HG02610 (cell line): Measurements from ENCODE around the gene DENND1A.
A peak's percentile ranks its signal among the peaks of the same experiment; 100 is the strongest.

Experiments used
- ATAC-seq: cut with Tn5 transposase; IDR thresholded peaks from one replicate; pipeline ENCODE4 v1.9.1; 2021; ENCODE audit warnings: mild to moderate bottlenecking, moderate library complexity; ENCODE audit not compliant: unreplicated experiment

Gene DENND1A

DNA sequence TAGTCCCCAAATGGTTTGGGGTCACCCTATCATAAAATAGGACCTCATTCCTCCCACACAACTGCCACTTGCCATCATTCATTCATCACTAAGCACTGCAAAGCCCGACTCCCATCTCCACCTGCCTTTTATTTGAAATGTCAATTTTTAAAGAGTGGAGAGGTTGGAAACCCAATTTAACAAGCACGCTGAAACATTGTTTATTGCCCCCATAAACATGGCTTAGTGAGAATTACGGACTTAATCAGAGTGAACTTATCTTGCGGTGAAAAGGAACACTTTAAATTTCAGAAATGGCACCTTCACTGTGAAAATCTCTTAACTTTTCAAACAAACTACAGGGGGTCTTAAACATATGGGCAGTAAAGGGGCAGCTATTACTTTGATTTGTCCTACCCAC lies 332.9 kb downstream of the DENND1A start:
- ATAC-seq = no peak

DNA sequence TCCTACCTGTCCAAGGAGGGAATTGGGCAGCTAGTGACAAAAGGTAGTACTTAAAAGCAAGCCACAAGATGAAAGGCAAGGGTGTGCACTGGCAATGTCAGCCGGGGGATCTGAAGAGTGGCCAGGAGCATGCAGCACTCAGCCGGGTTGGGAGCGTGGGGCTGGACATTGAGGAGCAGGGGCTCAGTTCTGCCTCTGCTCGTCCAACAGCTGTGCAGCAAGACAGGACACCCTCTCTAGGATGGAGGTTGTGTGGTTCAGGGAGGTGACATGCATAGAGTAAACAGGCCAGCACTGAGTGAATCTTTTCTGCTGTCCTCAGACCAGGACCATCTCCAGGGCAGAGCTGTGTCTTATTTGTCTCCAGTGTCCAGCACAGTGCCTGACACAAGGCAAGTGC lies 338.6 kb downstream of the DENND1A start:
- ATAC-seq = no peak

DNA sequence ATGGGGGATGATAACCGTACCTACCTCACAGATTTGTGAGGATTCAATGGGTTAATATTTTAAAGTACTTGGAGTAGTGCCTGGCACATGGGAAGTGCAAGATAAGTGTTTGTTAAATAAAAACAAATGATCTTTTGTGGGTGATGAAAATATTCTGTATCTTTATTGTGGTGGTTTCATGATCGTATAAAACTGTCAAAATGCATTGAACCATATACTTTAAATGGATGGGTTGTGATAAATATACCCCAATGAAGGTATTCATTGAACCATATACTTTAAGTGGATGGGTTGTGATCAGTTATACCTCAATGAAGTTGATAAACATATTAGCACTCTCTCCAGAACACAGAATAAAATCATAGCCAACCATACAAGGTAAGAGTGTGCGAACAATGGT lies 339.4 kb downstream of the DENND1A start:
- no peak for ATAC-seq

DNA sequence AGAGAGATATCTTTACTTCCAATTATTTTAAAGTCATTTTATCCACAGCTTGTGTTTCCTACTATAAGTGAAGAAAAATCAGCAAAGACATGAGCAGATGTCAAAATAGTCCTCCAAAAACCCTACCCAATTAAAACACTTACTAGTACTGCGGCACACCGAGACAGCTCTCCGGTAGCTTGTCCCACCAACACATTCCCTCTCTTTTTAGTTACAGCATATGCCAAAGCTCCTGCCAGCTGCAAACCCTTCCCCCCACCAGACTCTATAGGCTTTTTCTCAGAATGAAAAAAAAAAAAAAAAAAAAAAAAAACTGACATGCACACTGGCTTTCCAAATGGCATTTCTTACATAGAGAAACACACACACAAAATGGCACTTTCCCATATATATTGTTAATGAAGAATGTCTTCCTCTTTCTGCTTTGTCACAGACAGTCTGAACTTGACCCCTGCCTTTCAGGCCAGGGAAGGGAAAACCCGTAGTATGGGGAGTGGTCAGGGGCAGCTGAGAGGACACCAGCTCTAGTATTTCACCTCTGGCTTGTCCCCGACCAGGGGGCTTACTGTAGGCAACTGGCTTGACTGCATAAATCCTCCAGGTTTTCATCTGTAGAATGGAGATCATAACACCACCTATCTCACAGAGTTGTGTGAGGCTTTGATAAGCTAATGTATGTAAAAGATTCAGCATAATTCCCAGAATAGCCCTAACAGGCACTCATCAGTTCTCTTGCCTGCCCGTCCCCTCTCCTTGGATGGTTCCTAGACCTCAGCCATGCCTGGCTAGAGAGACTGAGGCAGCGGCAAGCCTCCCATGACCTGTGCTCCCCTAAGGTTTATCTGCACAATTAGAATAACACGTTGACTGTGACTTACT lies 340.3 kb downstream of the DENND1A start:
- ATAC-seq = no peak

DNA sequence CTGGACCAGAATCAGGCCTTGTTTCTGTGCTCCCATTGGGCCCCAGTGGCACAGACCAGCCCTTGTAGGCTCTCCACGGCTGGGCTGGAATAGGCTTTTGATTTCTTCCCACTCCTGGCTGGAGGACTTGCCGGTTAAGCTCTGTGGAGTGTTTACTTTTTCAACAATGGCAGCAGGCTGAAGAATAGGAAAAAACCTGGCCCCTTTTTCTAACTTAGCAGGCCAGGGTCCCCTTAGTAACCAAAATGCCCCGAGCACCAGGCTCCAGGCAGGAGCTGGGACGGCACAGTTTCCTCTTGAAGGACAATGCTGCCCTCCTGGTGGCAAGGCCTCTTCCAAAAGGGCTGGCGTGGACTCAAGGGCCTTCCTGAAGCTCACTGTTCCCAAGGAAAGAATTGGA lies 343.7 kb downstream of the DENND1A start:
- no peak for ATAC-seq

DNA sequence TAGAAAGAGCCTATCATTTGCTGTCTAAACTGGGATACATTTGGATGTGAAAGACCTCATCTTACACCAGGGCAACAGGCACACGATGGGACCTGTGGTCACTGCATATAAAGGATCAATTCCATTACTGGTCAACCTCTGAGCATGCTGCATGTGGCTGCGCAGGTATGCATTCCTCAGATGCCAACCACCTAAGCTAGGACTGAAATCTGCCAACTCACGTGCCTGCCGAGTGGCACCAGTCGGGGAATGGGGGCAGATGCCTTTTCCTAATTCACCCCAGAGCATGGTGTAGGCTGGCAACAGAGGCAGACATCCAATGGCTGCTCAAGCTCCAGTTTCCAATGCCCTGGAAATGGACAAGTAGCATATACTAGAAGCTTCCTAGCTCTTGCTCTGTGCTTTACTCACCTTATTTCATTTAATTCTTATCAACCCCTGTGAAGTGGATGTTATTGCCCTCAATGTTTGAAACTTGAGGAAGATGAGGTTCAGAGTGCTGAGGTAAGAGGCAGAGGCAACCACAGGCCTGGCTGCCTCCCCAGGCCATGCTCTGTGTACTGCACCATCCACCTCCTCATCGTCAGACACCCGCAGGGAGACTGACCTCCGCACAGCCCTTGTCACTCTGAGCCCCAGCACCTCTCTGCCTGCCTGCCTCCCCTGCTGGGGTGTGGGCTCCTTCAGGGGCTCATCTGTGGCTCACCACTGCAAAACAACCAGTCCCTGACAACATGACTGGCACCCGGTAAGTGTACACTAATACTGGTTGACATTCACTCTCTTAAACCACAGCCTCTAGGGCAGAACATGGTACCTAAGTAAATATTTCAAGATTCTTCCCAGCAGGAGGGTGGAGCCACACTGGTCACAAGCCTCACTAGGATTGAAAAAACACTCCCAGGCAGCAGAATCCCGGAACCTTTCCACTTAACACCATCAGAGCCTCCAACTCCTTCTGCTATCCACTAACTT lies 345.4 kb downstream of the DENND1A start:
- no peak for ATAC-seq

DNA sequence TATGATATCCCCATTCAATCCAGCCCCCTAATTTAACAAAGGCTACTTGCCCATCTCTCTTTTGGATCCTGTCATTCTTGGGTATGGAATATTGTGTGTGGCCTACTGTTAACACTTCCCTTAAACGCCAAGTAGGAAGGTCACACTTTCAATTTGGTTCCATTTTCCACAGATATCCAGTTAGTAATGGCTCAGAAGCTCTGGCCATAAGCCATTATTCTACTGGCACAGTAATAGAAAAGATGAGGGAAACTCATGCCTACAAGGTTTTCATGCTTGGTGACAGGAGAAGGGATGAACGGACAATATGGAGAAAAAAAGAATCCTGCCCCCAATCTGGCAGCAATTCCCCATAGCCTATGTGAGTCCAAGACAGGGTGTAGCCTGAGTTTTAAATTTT lies 346.3 kb downstream of the DENND1A start:
- ATAC-seq = no peak

DNA sequence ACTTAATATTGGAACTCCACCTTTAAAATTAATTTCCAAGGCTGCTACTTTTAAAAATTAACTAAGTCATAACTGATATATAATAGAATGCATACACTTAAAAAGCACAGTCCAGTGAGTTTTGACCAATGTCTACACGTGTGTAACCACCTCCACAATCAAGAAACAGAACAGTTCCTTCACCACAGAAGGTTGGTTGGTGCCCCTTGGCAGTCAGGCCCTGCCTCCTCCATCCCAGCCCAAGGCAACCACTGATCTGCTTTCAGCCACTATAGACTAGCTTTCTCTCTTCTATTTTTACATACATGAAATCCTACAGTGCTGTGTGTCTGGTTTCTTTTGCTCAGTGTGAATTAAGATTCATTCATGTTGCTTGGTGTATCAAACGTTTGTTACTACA lies 358.7 kb downstream of the DENND1A start:
- no peak for ATAC-seq

DNA sequence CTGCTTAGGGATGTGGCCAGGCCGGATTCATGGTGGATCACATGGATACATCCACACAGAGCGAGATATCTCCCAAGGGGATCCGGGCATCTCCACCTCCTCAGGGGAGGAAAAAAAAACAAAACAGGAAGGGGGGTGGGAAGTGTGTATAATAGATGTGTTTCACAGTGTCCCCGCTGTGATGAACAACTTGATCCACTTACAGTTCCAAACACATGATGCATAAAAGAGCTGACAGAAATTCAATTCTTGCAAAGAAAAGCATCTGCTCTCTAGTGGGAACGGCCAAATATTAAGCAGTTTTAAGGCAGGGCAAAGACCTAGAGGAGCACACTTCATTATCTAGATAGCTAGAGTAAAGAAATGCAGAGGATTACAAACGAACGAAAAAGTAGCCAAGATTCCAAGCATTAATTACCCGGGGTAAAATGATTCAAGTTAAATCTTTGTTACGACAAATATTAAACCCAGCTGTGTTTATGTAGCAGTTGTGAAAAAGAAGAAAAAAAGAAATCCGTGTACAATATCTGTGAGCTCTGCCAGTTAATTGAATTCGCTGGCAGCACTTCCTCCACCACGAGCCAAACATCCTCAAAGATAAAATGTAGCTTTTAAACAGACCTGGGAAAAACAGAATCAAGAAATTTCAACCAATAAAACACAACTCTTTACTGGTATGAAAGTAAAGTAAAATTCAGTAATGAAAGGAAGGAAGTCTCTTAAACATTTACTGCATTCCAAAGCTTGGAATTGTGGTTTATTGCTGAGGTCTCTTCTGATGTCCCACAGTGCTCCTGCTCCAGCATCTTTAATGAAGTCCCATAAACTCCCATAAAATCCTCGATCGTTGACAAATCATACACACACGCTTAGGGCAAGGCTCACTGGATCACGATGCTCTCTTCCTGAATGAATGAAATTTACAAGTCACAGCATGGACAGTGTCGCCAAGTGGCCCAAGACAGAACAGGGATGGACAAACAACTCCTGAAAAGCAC lies 360.9 kb downstream of the DENND1A start:
- no peak for ATAC-seq

DNA sequence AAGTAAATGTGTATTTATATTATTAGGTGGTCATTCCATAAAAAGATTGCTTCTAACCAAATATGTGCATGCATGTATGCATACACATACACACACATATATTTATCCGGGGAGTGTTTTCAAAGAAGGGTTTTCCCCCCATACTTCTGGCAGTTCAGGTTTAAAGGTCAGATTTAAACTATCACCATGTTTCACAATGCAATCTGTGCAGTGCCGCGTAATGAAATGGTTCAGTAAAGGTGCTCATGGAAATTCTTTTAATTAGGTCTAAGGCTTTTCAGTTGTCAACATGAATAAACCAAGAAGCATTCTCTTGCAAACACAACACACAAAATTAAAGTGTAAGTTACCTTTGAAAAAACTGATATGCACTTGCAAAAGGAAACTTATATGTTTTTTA lies 362.9 kb downstream of the DENND1A start:
- ATAC-seq = no peak

DNA sequence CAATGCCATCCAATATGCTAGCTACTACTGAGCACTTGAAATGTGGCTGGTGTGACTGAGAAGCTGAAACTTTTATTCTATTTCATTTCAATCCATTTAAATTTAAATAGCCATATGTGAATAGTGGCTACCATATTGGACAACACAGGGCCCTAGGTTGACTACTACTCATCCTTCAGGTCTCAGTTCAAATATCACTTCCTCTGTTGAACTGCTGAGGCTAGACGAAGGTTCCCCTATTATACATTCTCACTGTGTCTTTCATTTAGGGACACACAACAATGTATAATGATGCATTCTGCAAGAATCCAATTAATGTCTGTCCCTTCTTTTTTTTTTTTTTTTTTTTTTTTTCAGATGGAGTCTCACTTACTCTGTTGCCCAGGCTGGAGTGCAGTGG lies 365.3 kb downstream of the DENND1A start:
- no peak for ATAC-seq

DNA sequence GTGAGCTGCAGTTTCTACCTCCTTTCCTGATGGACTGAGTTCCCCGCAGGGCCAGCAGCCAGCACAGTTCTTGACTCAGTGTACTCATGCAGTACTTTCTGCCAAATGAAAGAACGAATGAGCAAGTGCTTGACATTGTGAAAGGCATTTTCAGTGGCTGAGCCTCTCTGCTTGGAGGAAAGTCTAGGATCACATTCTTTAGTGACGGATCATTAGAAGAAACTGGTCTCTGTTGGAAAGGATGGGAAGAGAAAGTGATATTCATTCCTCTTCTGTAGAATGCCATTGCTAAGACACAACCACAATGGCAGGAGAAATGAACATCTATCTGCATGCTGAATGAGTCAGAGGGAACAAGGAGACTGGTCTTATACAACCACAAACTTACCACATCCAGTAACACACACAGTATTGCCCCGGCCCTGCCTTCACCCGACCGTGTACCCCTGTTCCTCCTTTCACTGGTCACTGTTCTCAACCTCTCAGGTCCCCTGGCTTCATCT lies 367.0 kb downstream of the DENND1A start:
- peak; percentile 97 for ATAC-seq

DNA sequence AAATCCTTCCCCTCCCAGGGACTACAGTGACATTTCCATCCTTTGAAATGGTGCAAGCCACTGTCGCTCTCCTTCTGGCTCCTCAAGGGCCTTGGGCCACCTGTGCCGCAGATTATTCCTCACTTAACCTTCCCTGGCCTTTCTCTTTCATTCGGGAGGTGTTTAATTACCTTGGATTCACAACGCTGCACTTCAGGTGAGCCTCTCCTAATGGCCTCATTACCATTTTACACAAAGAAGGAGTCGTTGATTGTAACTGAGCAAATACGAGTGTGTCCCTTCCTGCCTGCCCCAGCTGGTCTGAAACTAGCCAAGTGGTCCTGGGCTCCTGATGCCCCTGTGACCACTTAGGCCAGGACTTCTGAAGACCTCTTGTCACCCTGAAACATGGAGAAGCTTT lies 368.9 kb downstream of the DENND1A start:
- ATAC-seq = no peak

DNA sequence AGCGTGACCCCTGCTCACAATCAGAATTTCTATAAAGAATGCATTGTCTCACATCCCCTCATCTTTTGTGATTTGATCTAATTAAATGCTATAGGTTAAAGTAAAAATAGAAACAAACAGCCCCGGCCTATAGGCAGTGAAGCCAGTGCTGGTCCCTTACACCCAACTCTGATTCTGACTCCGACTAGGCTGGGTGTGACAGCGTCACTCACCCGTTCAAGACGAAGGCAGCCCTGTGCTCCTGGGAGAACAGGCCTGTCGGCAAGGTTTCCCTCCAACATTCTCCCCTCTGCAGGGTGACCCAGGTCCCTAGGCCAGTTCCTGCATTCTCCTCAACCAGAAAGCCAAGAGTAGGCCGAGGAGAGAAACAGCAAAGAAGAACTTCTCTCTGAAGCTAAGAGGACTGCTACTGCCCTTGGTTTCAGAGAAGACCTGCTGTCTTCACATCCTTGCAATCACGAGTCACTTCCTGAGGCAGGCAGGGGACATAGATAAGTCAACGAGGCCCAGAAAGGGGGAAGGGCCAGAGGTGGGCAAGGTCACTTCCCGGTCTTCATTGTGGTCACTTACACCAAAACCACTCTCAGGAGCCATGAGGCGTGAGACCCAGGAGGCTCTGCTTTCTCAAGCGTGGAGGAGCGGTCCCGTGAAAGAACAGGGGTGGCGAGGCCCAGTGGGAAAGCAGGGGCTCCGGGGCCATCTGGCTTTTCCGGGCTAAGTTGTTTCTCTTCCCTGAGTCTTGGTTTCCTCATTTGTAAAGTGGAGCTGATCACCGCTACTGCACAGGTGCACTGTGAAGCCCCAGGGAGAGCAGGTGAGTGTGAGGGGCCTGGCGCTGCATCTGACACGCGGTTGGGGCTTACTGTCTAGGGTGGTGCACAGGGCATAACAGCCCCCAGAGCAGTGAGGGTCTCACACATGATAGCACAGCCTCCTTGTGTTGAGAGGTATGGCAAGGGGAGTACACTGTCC lies 373.2 kb downstream of the DENND1A start:
- ATAC-seq = no peak

DNA sequence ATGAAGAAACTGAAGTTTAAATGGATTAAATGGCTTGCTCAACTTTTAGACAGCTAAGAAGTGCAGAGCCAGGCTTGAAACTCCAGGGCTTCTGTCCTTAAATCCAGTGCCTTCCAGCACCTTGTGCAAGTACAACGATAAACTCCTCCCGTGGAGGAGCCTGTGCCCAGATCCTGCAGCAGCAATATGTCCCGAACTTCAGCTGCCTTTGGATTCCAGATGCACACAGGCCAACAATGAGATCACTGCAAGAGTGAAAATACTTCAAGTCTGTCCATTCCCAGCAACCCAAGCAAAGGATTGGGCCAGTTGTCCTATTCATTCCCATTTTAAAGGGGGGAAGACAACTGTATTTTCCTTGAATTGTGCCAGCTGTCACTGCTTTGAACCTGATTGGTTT lies 374.3 kb downstream of the DENND1A start:
- ATAC-seq = no peak

DNA sequence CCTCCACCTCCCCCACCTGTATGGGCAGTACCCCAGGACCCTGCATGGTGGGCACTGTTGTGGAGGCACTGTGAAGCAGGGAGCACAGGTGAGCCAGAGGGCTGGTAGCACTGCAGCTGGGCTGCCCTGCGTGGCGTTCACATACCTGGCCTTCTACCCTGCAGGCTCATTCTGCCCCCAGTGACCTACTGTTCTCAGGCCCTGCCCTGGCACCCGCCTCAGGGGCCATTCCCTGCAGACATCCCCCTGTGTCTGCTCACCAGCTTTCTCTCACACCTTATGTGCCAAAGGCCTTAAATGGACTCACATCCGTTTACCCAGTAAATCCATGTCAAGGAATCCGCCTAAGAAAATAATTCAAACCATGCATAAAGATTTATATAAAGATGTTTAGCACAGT lies 377.4 kb downstream of the DENND1A start:
- ATAC-seq = no peak

DNA sequence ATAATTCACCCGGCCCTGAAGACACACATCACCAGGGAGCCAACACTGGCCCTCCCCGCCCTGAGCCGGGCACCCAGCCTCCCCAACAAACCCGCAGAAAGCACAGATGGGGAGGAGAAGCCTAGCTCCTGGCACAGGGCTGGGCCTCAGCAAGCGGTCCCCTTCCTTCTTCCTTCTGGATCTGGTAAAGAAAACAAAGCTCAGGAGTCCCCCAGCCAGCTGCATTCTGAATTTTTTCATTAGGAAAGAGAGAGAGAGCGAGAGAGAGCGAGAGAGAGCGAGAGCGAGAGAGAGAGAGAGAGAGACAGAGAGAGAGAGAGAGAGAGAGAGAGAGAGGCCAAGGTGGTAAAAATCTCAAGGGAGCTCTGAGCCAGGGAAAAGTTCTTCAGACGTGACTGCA lies 378.2 kb downstream of the DENND1A start:
- no peak for ATAC-seq

DNA sequence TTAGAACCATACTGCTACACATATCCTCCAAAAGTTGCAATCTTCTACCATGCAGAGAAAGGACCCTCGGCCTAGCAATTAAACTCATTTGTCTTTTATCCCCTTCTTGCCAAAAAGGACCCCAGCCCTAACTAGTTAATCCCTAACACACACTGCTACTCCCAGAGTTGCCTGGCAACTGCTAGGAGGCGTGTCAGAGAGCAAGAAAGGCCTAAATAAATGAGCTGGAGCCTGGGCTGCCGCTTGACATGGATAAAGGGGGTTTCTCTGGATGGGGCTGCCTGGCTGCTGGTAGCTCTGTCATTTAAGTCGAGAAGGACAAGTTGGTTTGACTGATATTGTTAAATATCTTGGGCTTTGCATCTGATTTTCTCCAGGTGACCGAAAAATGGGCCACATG lies 379.1 kb downstream of the DENND1A start:
- no peak for ATAC-seq

DNA sequence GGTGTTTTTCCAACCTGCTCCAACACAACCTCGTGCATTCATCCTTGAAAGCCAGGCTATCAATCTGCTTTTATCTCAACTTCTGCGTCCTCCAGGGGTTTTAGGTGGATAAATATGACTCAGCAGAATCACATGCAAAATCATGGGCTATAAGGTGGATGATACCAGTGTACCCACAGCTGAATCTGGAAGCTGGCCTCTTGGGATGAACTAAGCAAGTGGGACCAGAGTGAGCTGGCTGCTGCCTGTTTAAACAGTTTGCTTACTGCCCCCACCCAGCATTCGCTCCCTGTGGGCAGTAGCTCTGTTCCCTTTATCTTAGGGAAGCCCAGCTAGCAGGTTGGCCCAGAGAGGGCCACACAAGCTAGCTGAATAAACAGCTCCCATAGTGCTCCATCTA lies 379.9 kb downstream of the DENND1A start:
- no peak for ATAC-seq
